SHP77 (cell line): ENCODE results near the gene FFAR3.
A peak's percentile ranks its signal among the peaks of the same experiment; 100 is the strongest.

Experiments used
- DNase-seq, 2 experiments: peaks; one replicate each; lab custom pipeline; 2025; lab: John Stamatoyannopoulos, UW

The FFAR3 gene

DNA sequence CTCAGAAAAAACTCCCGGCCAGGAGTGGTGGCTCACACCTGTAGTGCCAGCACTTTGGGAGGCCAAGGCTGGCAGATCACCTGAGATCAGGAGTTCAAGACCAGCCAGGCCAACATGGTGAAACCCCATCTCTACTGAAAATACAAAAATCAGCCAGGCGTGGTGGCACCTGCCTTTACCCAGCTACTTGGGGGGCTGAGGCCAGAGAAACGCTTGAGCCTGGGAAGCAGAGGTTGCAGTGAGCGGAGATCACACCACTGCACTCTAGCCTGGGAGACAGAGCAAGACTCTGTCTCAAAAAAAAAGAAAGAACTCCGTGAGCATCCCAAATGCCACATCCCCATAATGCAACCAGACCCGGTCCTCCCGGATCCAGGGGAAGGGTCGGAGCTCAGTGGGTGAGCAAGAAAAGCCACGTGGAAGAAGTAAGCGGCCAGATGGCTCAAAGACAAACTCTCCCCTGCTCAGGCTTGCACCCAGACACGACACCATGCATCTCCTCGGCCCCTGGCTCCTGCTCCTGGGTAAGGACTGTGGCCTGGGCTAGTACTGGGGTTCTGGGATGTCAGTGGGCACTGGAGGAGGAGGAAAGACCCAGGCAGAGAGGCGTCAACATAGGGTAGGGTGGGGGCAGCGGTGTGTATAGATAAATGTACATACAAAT is 26.6 kb upstream of the FFAR3 start:
- DNase-seq = no peak

DNA sequence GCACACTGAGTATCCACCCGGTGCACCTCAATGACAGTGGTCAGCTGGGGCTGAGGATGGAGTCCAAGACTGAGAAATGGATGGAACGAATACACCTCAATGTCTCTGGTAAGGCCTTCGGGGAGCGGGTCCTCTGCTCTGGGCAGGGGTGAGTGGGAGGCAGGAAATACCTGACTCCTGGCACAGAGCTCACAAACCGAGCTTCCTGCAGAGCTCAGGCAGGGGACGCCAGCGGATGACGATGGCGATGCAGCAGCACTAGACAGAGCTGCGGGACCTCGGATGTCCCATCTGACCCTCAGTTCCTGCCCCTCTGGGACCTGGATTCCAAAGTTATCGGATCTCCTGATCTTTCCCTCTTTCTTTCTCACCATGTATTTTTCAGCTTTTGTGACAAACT is 25.4 kb upstream of the FFAR3 start:
- DNase-seq = no peak

DNA sequence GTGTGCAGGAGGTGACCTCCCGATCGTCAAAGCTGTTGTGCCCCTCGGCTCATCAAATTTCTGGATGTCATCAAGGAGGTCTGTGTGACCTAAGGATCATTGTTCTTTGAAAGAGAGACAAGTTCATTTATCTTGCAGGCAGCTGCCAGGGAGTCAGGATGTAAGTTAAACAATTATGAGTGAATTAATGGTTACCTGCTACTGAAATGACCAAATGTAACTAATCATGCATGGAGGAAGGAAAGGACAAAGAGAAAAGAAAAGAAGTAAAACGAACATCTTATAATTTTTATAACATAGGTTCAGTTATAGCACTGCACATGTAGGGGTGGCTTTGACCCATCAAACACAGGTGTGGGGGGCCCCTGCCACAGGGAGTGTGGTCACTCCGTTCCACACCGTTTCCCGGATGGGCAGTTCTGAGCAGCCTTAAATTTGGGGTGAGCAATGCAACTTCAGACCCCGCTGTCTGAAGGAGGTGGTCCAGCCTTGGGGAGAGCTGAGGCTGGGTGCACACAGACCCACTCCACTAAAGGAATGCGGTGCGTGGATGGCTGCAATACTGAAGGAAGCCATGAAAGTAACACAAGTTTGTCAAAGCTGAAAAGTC is 24.0 kb upstream of the FFAR3 start:
- no peak for DNase-seq

DNA sequence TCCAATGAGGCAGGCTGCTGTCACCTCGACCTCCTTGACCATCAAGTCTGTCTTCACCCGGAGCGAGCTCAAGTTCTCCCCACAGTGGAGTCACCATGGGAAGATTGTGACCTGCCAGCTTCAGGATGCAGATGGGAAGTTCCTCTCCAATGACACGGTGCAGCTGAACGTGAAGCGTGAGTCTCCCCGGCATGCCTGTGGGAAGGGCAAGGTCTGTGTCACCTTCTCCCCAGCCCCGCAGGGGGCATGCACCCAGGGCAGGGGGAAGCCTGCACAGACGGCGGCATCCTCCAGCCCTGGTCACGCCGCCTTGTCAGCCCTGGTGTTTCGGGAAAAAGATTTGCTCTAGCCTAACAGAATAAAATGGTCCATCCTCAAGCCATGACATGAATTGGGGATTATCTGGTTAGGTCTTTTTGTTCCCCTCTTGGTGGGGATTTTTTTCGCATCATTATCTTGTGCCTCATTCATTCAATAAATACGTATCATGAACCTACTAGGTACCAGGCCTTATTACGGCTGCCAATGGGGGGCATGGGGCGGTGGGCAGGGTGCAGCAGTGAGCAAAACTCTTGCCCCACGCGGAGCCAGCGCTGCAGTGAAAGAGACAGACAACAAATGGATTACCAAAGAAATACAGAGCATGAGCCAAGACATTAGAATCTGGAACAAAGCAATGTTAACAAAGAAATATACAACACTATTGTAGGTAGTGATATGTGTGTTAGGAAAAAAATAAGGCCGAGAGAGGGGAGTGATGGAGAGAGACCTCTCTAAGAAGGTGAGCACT is 21.9 kb upstream of the FFAR3 start:
- no peak for DNase-seq

DNA sequence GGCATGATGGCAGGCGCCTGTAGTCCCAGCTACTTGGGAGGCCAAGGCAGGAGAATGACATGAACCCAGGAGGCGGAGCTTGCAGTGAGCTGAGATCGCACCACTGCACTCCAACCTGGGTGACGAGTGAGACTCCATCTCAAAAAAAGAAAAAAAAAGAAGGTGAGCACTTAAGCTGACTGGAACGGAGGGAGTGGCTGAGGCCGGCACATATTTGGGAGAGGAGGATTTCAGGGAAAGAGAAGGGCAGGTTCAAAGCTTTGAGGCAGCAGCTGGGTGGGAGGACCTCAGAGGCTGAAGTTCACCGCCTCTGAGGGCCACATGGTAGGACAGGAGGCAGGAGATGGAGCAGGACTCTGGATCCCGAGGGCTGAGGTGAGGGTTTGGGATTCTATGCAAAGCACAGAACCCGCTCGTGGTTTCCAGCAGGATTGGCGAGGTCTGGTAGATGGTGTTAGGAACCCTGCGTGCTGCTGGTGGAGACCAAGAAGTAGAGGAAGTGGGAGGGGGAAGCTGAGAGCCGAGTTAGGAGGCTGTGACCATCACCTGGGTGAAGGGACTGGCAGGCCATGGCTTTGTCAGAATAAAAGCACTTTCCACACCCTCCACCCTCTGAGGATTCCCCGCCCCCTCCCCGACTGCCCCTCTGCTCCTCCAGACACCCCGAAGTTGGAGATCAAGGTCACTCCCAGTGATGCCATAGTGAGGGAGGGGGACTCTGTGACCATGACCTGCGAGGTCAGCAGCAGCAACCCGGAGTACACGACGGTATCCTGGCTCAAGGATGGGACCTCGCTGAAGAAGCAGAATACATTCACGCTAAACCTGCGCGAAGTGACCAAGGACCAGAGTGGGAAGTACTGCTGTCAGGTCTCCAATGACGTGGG is 20.9 kb upstream of the FFAR3 start:
- DNase-seq = no peak

DNA sequence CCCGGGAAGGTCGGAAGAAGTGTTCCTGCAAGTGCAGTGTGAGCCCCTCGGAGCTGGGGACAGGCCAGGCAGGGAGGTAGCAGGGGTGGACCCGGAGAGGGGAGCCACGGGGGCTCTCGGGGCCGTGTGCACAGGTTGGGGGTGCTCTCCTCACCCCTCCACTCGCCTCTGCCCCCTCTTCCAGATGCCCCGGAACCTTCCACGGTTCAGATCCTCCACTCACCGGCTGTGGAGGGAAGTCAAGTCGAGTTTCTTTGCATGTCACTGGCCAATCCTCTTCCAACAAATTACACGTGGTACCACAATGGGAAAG is 20.3 kb upstream of the FFAR3 start:
- DNase-seq = no peak

DNA sequence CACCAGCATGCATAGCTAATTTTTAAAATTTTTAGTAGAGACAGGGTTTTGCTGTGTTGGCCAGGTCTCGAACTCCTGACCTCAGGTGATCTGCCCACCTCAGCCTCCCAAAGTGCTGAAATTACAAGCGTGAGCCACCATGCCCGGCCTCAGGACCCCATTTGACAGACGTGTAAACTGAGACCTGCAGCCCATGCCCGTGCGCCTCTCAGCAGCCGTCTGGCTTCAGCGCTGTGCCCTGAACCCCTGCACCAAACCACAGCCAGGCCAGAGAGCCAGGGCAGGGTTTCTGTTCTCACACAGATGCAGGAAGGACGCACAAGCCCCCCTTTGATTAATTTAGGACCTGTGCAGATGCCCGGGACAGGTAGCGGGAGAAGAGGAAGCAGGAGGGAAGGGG is 17.8 kb upstream of the FFAR3 start:
- no peak for DNase-seq

DNA sequence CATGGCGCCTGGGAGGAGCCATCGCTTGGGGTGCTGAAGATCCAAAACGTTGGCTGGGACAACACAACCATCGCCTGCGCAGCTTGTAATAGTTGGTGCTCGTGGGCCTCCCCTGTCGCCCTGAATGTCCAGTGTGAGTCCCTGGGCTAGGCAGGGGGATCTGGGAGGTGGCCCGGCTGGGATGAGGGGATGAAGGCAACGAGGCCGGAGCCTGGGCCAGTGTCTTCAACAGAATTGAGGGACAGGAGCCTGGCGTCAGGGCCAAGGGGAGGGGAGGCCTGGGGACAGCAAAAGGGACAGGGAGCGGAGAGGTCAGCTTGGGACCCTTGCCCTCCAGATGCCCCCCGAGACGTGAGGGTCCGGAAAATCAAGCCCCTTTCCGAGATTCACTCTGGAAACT is 17.3 kb upstream of the FFAR3 start:
- no peak for DNase-seq

DNA sequence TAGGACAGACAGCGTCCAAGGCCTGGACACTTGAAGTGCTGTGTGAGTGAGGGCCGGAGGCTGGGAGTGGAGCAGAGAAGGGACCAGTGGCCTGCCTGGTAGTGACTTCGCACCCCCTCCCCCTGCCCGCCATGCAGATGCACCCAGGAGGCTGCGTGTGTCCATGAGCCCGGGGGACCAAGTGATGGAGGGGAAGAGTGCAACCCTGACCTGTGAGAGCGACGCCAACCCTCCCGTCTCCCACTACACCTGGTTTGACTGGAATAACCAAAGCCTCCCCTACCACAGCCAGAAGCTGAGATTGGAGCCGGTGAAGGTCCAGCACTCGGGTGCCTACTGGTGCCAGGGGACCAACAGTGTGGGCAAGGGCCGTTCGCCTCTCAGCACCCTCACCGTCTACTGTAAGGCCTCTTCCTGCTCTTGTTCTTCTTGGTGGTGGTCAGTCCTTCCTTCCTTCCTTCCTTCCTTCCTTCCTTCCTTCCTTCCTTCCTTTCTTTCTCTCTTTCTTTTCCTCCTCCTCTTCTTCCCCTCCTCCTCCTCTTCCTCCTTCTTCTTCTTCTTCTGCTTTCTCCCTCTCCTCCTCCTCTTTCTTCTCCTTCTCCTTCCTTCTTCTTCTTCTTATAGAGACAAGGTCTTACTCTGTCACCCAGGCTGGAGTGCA is 16.6 kb upstream of the FFAR3 start:
- no peak for DNase-seq

DNA sequence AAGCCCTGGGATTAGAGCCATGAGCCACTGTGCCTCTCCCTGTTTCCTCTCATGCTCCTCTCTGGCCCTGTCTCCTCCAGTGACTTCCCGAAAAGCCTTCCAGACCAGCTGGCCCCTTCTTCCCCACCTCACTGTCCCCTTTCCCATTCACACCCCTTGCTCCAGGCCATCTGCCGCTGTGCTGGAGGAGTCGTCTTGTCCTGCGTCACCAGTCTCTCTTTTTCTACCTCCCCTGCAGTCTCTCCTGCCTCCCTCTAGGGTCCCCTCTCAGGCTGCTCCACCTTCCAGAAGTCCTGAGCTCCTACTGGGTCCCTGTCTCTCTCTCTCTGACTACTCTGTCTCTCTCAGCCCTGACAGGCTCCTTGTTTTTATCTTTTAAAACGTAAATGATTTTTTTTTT is 15.8 kb upstream of the FFAR3 start:
- peak in 1 of 2 experiments; percentile 13 for DNase-seq

DNA sequence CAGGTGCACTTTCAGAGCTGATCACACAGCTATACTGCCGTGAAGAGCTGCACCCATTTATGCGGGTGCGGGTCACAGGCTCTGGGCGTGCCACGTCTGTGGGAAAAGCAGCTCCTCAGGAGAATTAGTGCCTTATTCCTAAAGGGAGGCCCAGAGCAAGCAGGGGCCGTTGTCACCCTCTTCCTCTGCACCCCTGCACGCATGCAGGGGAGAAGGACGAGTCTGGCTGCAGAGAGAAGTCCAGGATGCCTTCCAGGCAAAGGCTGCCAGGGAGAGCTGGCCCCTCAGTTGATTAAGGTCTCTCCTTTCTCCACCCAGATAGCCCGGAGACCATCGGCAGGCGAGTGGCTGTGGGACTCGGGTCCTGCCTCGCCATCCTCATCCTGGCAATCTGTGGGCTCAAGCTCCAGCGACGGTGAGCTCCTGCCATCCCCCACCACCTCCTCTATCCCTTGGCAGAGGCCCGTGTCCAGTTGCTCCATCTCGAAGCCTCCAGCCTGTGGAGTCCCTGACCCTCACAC is 13.7 kb upstream of the FFAR3 start:
- no peak for DNase-seq

DNA sequence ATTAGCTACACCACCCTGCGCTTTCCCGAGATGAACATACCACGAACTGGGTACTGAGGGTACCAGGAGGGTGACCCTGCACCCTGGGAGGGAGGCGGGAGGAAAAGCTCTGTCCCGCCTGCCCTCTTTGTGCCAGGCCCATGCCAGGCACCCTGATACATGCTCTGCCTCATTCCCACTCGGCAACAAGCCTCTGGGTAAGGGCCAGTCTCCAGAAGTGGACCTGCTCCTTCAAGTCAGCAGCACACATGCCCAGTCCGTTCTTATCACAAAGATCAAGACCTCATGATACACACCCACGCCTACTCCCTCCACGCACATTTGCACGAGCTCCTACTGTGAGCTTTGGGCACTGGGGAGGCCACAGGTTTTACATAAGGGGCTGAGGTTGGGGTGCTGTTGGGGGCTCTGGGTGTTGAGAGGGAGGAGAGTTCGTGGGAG is 12.6 kb upstream of the FFAR3 start:
- DNase-seq = no peak

DNA sequence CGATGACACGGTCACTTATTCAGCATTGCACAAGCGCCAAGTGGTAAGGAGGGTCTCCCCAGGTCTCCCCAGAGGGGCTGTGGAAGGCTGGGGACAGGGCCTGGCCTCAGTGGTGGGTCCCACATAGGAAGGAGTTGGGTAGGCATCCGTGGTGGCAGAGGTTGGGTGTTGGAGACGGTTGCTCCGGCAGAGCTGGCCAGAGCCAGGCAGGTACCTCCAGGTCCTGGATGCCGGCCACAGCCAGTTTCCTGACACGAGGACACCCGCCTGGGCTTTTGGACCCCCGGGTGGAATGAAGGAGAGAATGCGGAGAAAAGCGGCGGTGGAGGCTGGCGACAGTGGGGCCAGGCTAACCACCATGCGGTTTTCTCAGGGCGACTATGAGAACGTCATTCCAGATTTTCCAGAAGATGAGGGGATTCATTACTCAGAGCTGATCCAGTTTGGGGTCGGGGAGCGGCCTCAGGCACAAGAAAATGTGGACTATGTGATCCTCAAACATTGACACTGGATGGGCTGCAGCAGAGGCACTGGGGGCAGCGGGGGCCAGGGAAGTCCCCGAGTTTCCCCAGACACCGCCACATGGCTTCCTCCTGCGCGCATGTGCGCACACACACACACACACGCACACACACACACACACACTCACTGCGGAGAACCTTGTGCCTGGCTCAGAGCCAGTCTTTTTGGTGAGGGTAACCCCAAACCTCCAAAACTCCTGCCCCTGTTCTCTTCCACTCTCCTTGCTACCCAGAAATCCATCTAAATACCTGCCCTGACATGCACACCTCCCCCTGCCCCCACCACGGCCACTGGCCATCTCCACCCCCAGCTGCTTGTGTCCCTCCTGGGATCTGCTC is 11.8 kb upstream of the FFAR3 start:
- DNase-seq = no peak

DNA sequence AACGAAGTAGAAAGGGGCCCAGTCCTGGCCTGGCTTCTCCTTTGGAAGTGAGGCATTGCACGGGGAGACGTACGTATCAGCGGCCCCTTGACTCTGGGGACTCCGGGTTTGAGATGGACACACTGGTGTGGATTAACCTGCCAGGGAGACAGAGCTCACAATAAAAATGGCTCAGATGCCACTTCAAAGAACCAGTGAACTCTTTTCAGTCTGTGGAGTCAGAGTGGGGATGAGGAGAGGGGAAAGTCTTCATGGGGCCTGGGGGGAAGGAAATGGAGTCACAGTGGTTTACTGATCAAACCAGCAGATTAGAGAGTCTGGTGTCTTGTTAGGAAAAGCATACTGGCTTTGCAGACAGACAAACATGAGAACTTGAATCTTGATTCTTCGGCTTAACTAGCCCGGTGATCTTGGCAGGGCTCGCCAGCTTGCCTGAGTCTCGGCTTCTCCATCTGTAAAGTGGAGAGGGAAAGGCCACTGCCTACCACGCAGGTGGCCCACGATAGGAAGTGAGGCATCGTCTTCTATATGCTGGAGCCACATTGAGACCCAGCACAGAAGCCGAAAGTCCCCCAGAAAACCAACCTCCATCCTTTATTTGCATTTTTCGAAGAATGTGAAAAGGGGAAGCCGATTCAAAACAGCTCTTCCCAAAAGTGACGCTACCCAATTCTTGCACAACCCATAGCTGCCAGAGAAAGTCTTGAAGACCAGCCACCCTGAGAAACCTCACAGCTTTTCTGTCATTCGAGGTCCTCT is 10.9 kb upstream of the FFAR3 start, which contains the start of gene FFAR1:
FFAR1 (plus strand) TSS at position 732 of the 759 bp plus-strand sequence. CDS start 3,650 bp downstream, outside the sequence.
- DNase-seq = no peak

DNA sequence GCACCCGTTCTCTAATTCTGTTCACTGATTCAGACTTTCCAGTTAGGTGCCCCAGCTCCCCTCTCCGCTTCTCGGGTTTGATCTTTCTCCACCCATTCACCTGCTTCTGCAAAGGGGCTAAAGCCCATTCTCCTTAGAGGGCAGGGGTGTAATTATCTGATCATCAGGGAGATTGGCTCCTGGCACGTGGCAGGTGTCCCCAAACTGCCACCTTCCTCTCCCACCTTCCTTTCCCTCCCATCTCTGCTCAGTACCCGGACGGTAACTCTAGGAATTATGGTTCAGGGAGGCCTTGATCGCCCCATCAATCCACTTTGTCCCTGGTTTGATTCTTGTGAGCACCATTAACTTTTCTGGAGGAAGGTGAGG is 10.3 kb upstream of the FFAR3 start:
- DNase-seq = no peak

DNA sequence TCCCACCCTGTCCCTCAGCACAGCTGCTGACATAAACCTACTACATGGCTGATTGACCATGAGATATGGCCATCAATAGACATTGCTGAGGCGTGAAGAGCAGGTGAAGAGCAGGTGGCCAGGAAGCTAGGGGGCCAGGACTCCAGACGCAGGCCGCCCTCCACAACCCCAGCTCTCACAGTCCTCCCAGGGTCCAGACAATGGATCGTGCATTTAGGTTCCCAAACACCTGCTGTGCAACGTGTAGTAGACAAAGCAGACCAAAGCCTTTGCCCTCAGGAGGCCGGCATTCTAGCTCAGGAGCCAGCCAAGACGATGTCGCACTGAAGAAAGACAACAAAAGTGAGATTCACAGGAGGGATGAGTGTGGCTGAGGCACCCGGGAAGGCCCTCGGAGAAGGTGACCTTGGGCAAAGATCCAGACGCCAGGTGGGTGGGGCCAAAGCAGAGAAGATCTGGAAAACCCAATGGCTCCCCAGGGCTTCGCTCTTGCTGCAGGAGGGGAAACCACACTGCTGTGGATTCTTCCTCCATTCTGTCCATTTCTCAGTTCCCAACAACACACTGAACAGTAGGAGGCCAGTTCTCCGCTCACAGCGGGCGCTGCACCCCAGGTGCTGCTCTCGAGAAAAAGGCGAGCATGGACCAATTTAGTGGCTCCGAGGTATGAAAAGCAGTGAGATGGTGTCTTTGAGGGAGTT is 9.2 kb upstream of the FFAR3 start:
- DNase-seq = peak in 1 of 2 experiments; percentile 3

DNA sequence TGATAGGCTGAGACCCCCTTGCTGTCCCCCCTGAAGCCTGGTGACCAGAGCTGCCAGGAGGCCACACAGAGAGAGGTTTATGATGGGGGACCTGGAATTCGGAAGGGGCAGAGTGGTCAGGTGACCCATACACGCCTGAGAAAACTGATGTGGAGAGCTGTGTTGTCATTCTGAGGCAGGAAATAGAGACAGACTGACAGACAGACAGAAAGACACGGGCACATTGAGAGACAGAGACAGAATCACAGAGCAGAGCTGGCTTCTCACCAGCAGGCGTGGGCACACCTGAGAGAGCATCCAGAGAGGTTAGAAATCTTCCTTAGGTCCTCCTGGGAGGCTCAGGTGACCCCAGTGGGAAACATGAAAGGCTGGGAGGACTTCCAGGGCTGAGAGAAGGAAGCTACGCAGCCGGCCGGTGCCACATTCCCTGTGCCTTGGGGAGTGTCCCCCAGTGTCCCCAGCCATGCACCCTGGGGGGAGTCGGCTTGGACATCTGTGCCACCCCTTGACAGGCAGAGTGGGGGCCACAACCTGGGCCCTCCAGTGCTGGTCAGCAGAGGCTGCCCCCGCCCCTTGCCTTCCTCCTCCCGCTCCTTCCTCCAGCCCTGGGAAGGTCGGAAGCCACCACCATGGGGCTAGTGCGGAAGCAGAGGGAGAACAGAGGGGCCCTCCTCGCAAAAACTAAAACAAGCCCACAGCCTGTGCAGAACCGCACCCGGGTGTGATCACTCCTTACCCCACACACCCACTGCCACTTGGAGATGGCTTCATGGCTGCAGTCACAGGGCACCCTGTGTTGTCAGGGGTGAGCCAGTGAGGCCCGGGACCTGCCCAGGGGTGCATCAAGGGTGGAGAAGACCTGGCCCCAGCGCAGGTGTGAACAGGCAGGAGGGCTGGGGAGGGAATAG is 8.4 kb upstream of the FFAR3 start:
- no peak for DNase-seq

DNA sequence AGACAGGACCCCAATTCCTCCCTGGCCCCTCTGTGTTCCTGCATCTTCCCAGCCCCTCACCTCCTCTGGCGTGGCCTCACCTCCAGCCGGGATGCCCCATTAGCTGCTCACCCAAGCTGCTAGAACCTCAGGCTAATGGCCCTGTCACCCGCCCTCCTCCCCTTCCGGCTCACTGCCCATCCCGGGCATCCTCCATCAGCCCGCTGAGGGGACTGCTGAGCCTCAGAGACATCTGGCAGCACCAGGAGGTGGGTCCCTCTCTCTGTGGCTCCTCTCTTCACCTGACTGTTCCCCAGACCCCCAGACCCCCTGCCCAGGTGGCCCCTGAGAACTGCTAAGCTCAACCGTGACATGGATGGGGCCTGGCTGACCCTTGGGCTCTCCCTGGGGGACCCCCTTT is 7.7 kb upstream of the FFAR3 start:
- no peak for DNase-seq
